K562 (cell line): ENCODE results near the gene DDAH2. TPM values are rescaled to one million over a fixed set of nuclear protein-coding genes. Genes with fewer than 3 reads are reported as not detected.

Experiments
- BCL6 ChIP-seq: fragments of 250-450 bp; sonication (Bioruptor Pico); IDR thresholded peaks from 2 replicates; pipeline ENCODE4 v1.4.0; 2020
- CEBPG ChIP-seq, 3 experiments: fragments of 200-800 bp in 1 of 3; sonication (Bioruptor generic) in 1 of 3; sonication (generic) in 1 of 3; formaldehyde crosslinking in 1 of 3; IDR thresholded peaks in 2 of 3; conservative IDR thresholded peaks in 1 of 3; 2 replicates each; pipeline versions ENCODE4 v1.6.1 to v1.8.0; 2016 to 2022; ENCODE audit warnings: missing compliant biosample characterization in 2 of 3, missing genetic modification characterization in 2 of 3, mild to moderate bottlenecking in 1 of 3, missing genetic modification reagents in 1 of 3
- CGGBP1 ChIP-seq: fragments of 250-450 bp; sonication (Bioruptor Pico); IDR thresholded peaks from 2 replicates; pipeline ENCODE4 v1.9.0; 2021; ENCODE audit warnings: mild to moderate bottlenecking
- FOXM1 ChIP-seq, 2 experiments: fragments of 450-650 bp in 1 of 2; sonication (generic) in 1 of 2; formaldehyde crosslinking in 1 of 2; IDR thresholded peaks; 2 replicates each; pipeline versions ENCODE4 v1.6.1 to v1.9.0; 2017 to 2022; ENCODE audit warnings: low read depth in 2 of 2, mild to moderate bottlenecking in 2 of 2, missing genetic modification reagents in 1 of 2, moderate library complexity in 1 of 2
- LEF1 ChIP-seq: fragments of 450-650 bp; IDR thresholded peaks from 2 replicates; pipeline ENCODE4 v1.6.1; 2016; ENCODE audit warnings: mild to moderate bottlenecking
- MLLT1 ChIP-seq, 2 experiments: fragments of 450-650 bp; IDR thresholded peaks; 2 replicates each; pipeline ENCODE4 v1.6.1; 2016
- SRF ChIP-seq, 2 experiments: fragments of 250-450, 450-650 bp in 1 of 2; sonication (Bioruptor Pico) in 1 of 2; sonication (generic) in 1 of 2; formaldehyde crosslinking; IDR thresholded peaks; 2 replicates each; pipeline versions ENCODE4 v1.5.0 to v1.5.1; 2020 to 2022; ENCODE audit warnings: mild to moderate bottlenecking in 1 of 2, missing genetic modification reagents in 1 of 2
- STAT6 ChIP-seq: sonication (generic); formaldehyde crosslinking; IDR thresholded peaks from 2 replicates; pipeline ENCODE4 v1.8.1; 2023; ENCODE audit warnings: mild to moderate bottlenecking, missing genetic modification reagents
- polyA plus RNA-seq, 8 experiments: library from polyadenylated mRNA; depleted of rRNA in 4 of 8; stranded (reverse) in 5 of 8; unstranded in 3 of 8; fragments of >200 nt; fragmentation: Nextera tagmentation in 2 of 8; fragmentation: Illumina TruSeq in 1 of 8; extraction: Ambion mirVana in 2 of 8; extraction: Trizol in 1 of 8; gene quantifications; 2 replicates each; pipeline versions ENCODE4 v1.2.1 to v1.2.3, GENCODE V29; 2011 to 2014; ENCODE audit warnings: inconsistent platforms in 1 of 8, missing spikeins in 1 of 8
- total RNA-seq, 7 experiments: library from RNA; depleted of rRNA in 6 of 7; stranded (reverse); fragments of >200 nt in 6 of 7; fragmentation: Illumina TruSeq in 2 of 7; extraction: Trizol in 2 of 7; gene quantifications; 2 replicates each; pipeline versions ENCODE4 v1.2.1 to v1.2.3, GENCODE V29; 2011 to 2021; ENCODE audit warnings: low replicate concordance in 1 of 7
- TF ChIP-seq, protein P1 (sequence below): fragments of 450-650 bp; IDR thresholded peaks from 2 replicates; pipeline ENCODE4 v1.6.1; 2018; ENCODE audit warnings: mild to moderate bottlenecking, low read depth; ENCODE audit not compliant: partially characterized antibody
- TF ChIP-seq, protein P2 (sequence below): fragments of 200-800 bp; sonication (Bioruptor generic); IDR thresholded peaks from 2 replicates; pipeline ENCODE4 v1.6.1; 2017; ENCODE audit warnings: missing genetic modification characterization, missing compliant biosample characterization
- TF ChIP-seq, protein P3 (sequence below): fragments of 250-450 bp; sonication (Bioruptor Pico); IDR thresholded peaks from 2 replicates; pipeline ENCODE4 v1.5.0; 2022; ENCODE audit warnings: mild to moderate bottlenecking

Gene DDAH2
- total and polyA plus RNA-seq, 9 of the 15 experiments (the other 6 are each of a cell fraction or from before 2014, with no cell fraction given), result 1.8 to 45.4 (median 21.4) TPM

DNA sequence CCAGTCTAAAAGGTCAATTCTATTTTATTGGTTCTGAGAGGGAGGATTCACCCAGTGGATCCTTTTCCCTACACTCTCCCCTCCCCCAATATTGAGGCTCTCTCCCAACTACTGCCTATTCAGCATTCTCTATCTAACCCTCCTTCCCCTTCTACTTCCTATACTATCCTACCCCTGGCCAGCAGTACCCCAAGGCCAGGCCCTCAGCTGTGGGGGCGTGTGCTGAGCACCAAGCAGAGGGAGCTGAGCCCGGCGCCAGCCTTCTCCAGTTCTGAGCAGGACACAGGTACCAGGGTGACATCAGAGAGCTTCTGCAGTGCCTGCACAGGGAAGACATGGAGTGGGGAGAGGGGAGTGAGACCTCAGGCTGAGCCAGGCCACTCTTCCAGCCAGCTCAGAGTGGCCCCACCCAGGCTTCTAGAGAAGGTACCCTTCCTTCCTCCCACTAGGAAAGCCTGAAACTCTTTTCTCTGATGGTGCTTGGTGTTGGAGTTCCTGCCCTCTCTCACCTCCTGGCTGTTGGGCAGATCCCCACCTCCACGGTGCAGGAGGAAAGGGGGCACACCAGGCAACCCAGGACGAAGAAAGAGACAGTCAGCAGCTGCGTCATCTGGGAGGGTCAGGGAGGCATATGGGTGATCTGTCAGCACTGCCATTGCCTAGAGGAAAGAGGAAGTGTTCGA, 1.9 kb downstream of the DDAH2 start (continued):
- TF ChIP-seq, protein P1, sequence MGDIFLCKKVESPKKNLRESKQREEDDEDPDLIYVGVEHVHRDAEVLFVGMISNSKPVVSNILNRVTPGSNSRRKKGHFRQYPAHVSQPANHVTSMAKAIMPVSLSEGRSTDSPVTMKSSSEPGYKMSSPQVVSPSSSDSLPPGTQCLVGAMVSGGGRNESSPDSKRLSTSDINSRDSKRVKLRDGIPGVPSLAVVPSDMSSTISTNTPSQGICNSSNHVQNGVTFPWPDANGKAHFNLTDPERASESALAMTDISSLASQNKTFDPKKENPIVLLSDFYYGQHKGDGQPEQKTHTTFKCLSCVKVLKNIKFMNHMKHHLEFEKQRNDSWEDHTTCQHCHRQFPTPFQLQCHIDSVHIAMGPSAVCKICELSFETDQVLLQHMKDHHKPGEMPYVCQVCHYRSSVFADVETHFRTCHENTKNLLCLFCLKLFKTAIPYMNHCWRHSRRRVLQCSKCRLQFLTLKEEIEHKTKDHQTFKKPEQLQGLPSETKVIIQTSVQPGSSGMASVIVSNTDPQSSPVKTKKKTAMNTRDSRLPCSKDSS, result no peak
- TF ChIP-seq CGGBP1 (CRISPR knock-in tag), result no peak
- TF ChIP-seq SRF (CRISPR knock-in tag; IDR thresholded peaks at IDR 0.05), result no peak
- TF ChIP-seq STAT6 (CRISPR knock-in tag), result peak; percentile 61; the same call in 1 of the 2 replicates
- TF ChIP-seq, protein P2, sequence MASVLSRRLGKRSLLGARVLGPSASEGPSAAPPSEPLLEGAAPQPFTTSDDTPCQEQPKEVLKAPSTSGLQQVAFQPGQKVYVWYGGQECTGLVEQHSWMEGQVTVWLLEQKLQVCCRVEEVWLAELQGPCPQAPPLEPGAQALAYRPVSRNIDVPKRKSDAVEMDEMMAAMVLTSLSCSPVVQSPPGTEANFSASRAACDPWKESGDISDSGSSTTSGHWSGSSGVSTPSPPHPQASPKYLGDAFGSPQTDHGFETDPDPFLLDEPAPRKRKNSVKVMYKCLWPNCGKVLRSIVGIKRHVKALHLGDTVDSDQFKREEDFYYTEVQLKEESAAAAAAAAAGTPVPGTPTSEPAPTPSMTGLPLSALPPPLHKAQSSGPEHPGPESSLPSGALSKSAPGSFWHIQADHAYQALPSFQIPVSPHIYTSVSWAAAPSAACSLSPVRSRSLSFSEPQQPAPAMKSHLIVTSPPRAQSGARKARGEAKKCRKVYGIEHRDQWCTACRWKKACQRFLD (CRISPR knock-in tag), result no peak
- TF ChIP-seq, protein P3, sequence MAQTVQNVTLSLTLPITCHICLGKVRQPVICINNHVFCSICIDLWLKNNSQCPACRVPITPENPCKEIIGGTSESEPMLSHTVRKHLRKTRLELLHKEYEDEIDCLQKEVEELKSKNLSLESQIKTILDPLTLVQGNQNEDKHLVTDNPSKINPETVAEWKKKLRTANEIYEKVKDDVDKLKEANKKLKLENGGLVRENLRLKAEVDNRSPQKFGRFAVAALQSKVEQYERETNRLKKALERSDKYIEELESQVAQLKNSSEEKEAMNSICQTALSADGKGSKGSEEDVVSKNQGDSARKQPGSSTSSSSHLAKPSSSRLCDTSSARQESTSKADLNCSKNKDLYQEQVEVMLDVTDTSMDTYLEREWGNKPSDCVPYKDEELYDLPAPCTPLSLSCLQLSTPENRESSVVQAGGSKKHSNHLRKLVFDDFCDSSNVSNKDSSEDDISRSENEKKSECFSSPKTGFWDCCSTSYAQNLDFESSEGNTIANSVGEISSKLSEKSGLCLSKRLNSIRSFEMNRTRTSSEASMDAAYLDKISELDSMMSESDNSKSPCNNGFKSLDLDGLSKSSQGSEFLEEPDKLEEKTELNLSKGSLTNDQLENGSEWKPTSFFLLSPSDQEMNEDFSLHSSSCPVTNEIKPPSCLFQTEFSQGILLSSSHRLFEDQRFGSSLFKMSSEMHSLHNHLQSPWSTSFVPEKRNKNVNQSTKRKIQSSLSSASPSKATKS, result no peak
- TF ChIP-seq LEF1, result no peak
- no peak for TF ChIP-seq CEBPG (CRISPR knock-in tag; IDR thresholded peaks at IDR 0.05)
- no peak for TF ChIP-seq CEBPG (tag; conservative IDR thresholded peaks at IDR 0.05 in 1 of 2, IDR thresholded peaks at IDR 0.05 in 1 of 2)
- no peak for TF ChIP-seq FOXM1 (IDR thresholded peaks at IDR 0.05; ENCODE audit: low read depth)
- TF ChIP-seq FOXM1 (CRISPR knock-in tag; IDR thresholded peaks at IDR 0.05; ENCODE audit: low read depth), result 0 out of 2 replicates have a peak, but pooled peaks have one; percentile 40
- no peak for TF ChIP-seq BCL6 (CRISPR knock-in tag)
- TF ChIP-seq MLLT1 (IDR thresholded peaks at IDR 0.05), result peak in 1 of 2 experiments; percentile 61; a peak in 1 of 4 replicates
